Psoas muscle (tissue), 8 donors: ENCODE results near the gene COMMD4. TPM values are rescaled to one million over a fixed set of nuclear protein-coding genes. Genes with fewer than 3 reads are reported as not detected.
"Not testable (repeated sequence)": the region's sequence is repeated elsewhere in the genome, so short reads cannot be mapped to it uniquely, and the experiment has no call there.

Experiments used
- ATAC-seq, 4 donors: fragments of 200-7000 bp; cut with Tn5 transposase; one replicate each; pipeline ENCODE4 v1.9.1; 2020; ENCODE audit warnings: moderate library complexity in 3 of 4, mild to moderate bottlenecking in 2 of 4
- DNase-seq, 2 donors: peaks; one replicate each; pipeline ENCODE4 v3.0.0-alpha.2; 2020
- H3K27ac ChIP-seq: fragments of 200-600 bp; one replicate; pipeline ENCODE4 v1.8.0; 2022
- H3K27me3 ChIP-seq, 3 donors: fragments of 200-600 bp in 1 of 3; one replicate each; pipeline versions ENCODE4 v1.6.1 to v1.8.0; 2013 to 2022; ENCODE audit warnings: low read length in 2 of 3, mild to moderate bottlenecking in 2 of 3, moderate library complexity in 1 of 3; ENCODE audit not compliant: insufficient read depth in 3 of 3
- H3K36me3 ChIP-seq, 2 donors: fragments of 200-600 bp in 1 of 2; one replicate each; pipeline versions ENCODE4 v1.6.1 to v1.8.0; 2013 to 2022; ENCODE audit warnings: low read depth in 1 of 2, mild to moderate bottlenecking in 1 of 2, moderate library complexity in 1 of 2; ENCODE audit not compliant: insufficient read depth in 1 of 2
- H3K4me1 ChIP-seq: fragments of 200-600 bp; one replicate; pipeline ENCODE4 v1.8.0; 2022
- H3K4me3 ChIP-seq: fragments of 200-600 bp; one replicate; pipeline ENCODE4 v1.8.0; 2022; ENCODE audit warnings: mild to moderate bottlenecking
- H3K9me3 ChIP-seq: fragments of 200-600 bp; one replicate; pipeline ENCODE4 v1.8.0; 2022
- CTCF ChIP-seq: fragments of 200-600 bp; IDR thresholded peaks from one replicate; pipeline ENCODE4 v1.8.0; 2022; ENCODE audit warnings: antibody characterized with exemption
- WGBS, 3 donors: extraction: QIAGEN DNeasy Blood & Tissue Kit; methylation state at CpG; one replicate each; pipeline versions ENCODE4 v1.1.6 to v1.1.7; 2013; 5-methylcytosine and 5-hydroxymethylcytosine counted together
- intact Hi-C, 2 donors: fragments of 100-400 bp; cut with DNase I; formaldehyde crosslinking; loops; one replicate each; pipeline versions ENCODE4 v1.11.0 to v1.14.2; 2022
- polyA plus RNA-seq, 3 donors: library from polyadenylated mRNA; stranded (reverse); fragments of 200-250 nt; gene quantifications; one replicate each; pipeline ENCODE4 v1.2.3, GENCODE V29; 2013
- total RNA-seq, 4 donors: library from RNA; stranded (reverse); fragmentation: NEBNext Ultra II Directional in 2 of 4; extraction: Animal tissue kit (Norgen Biotek cat#: 25700) in 2 of 4; gene quantifications; one replicate each; pipeline versions ENCODE4 v1.2.1 to v1.2.4, GENCODE V29; 2021 to 2023
- donor health status: healthy with polysubstance abuse.
- donor health status: DM: no; HTN: no; CAD: no; lungs with moderate emphysema.
- donor health status: Bipolar disorder and iron deficiency.
- donor health status: healthy.
- donor health status: DM: yes; HTN: yes; CAD: no.
- donor health status: DM: no; HTN: no; CAD: no.
- donor health status: DM: no; HTN: no; CAD: no.
- donor health status: DM: yes; HTN: yes; CAD: no.

Gene COMMD4
- total and polyA plus RNA-seq, 7 donors = 20.1 to 30.6 (median 25.3) TPM

DNA sequence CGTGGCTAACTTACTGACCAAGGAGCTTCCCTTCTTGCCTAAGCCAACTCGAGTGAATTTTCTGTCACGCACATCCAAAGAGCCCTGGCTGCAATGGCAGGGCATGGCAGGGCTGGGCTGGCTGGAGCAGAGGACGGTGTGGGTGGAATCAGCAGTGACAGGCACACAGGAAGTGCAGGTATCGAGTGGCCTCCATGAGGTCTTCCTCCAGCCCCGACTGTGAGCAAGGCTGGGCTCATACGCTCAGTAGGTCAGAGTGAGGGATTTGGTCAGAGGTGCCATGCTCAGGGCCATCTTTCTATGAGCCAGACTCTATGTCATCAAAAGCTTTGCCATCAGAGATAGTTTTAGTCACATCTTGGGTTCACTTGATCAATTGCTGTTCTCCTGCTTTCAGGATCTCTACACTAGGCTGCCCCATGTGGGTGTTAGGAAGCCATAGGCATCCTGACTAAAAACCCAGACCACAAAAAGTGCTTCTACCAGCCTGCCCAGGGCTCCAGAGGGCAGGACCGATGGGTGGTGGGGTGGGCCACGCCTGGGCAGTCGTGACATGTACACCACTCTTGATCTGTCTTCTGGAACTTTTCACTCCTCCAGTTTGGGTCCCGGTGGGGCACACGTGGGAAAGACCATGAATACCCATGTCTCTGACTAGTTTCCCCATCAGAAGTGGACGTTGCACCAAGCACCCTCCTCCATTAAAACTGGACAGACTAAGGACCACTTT lies 22.6 kb upstream of the COMMD4 start:
- WGBS, 3 donors = 77 to 90% (median 81%) methylated on average over 13 of the region's 13 CpGs
- no peak overlapping the region for H3K4me3 ChIP-seq
- H3K36me3 ChIP-seq = no peaks in the 10 kb centered on the region
- no peak for TF ChIP-seq CTCF
- ATAC-seq (no peak), DNase-seq (no peak)
- H3K9me3 ChIP-seq = no peaks in the 10 kb centered on the region
- H3K27me3 ChIP-seq = peaks cover 0 to 4% (median 0%) of the 10 kb centered on the region in 3 donors
- no peak overlapping the region for H3K27ac ChIP-seq
- intact Hi-C loops = no loop called here
- no peaks in the 10 kb centered on the region for H3K4me1 ChIP-seq

- H3K4me1 ChIP-seq = no peaks in the 10 kb centered on the region
- H3K27me3 ChIP-seq = peaks cover 0 to 2% (median 0%) of the 10 kb centered on the region in 3 donors
- no peaks in the 10 kb centered on the region for H3K9me3 ChIP-seq
- ATAC-seq (no peak), DNase-seq (no peak)
- TF ChIP-seq CTCF = no peak
- no peak overlapping the region for H3K4me3 ChIP-seq
- 64 to 75% (median 70%) methylated on average over 5 of the region's 5 CpGs for WGBS, 3 donors
- no peaks in the 10 kb centered on the region for H3K36me3 ChIP-seq
- intact Hi-C loops = loop anchor here in 1 of 2 donors (5.0 kb wide), 1 partner anchor 82 kb away; no protein-coding TSS in a partner anchor
- H3K27ac ChIP-seq = no peak overlapping the region
Observed at GRCh38 chr15:75314552-75315290, 21.1 kb upstream of the COMMD4 start.

GRCh38 chr15:75319231-75319897 lies 16.5 kb upstream of the COMMD4 start:
- DNase-seq, H3K27me3 ChIP-seq, H3K4me3 ChIP-seq, H3K9me3 ChIP-seq, H3K4me1 ChIP-seq, H3K36me3 ChIP-seq, H3K27ac ChIP-seq, ATAC-seq: not testable (repeated sequence)
- intact Hi-C loops = loop anchor here in 1 of 2 donors (5.0 kb wide), 1 partner anchor 87 kb away; no protein-coding TSS in a partner anchor
- WGBS, 3 donors = 76 to 84% (median 84%) methylated on average over 5 of the region's 5 CpGs

DNA sequence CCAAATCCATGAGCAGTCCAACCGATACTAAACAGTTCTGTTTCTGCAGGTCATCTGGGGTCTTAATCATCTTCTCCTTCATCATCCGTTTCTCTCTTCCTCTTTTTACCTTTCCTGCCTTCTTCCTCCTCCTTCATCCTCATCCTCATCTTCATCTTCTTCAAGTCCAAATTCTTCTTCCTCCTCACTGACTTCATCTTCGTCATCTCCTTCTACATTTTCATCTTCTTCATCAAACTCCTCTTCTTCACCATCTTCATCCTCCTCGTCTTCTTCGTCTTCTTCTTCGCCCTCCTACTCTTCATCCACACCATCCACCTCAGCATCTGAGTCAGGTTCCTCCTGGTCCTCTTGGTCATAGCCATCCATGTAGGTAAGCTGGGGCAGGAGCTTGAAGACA lies 14.2 kb upstream of the COMMD4 start:
- Histone ChIP-seq H3K4me1 (no peaks in the 10 kb centered on the region), H3K4me3 (no peak overlapping the region), H3K36me3 (no peaks in the 10 kb centered on the region), H3K27me3 (peaks cover 0 to 5% (median 0%) of the 10 kb centered on the region in 3 donors), H3K9me3 (no peaks in the 10 kb centered on the region), H3K27ac (no peak overlapping the region)
- intact Hi-C loops = no loop called here
- 83 to 91% (median 88%) methylated on average over 6 of the region's 6 CpGs for WGBS, 3 donors
- ATAC-seq (no peak), DNase-seq (no peak)
- no peak for TF ChIP-seq CTCF

DNA sequence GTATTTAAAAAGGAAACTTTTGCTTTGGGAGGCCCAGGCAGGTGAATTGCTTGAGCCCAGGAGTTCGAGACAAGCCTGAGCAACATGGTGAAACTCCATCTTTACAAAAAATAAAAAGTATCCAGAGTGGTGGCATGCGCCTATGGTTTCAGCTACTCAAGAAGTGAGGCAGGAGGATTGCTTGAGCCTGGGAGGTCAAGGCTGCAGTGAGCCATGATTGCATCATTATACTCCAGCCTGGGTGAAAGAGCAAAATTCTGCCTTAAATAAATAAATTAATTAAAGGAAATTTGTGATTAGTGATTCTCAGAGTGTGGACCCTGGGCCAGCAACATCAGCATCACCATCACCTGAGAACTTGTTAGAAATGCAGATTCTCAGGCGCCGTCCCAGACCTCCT lies 9.9 kb upstream of the COMMD4 start:
- WGBS, 3 donors = 89 to 97% (median 96%) methylated on average over 4 of the region's 4 CpGs
- Histone ChIP-seq H3K4me1 (no peaks in the 10 kb centered on the region), H3K9me3 (no peaks in the 10 kb centered on the region), H3K4me3 (no peak overlapping the region), H3K27ac (no peak overlapping the region), H3K27me3 (peaks cover 0 to 5% (median 0%) of the 10 kb centered on the region in 3 donors), H3K36me3 (no peaks in the 10 kb centered on the region)
- ATAC-seq = no peak
- intact Hi-C loops = no loop called here
- TF ChIP-seq CTCF = no peak
- no peak for DNase-seq
